ENCODE data around the gene PHLDB1.
"Not testable (repeated sequence)": the region's sequence is repeated elsewhere in the genome, so short reads cannot be mapped to it uniquely, and the experiment has no call there.

The PHLDB1 gene

GRCh38 chr11:118662401-118663271 lies 55.2 kb downstream of the PHLDB1 start:
- H3K27ac Mint-ChIP-seq (ENCODE audit: low read depth): no peak overlapping the region
- no peak overlapping the region for H3K4me3 Mint-ChIP-seq
- peaks cover 6% of the 10 kb centered on the region for H3K4me1 Mint-ChIP-seq
- H3K27me3 Mint-ChIP-seq: no peaks in the 10 kb centered on the region
- no peak for ATAC-seq (replicated peaks; ENCODE audit: extremely low read depth, poor library complexity, severe bottlenecking)
- no peak for DNase-seq (ENCODE audit: low spot score in 2 of 2)
- no peaks in the 10 kb centered on the region for H3K9me3 Mint-ChIP-seq
- H3K36me3 Mint-ChIP-seq (ENCODE audit: insufficient read depth): no peaks in the 10 kb centered on the region

- Mint-ChIP-seq H3K36me3 (ENCODE audit: insufficient read depth) (no peaks in the 10 kb centered on the region), H3K27me3 (no peaks in the 10 kb centered on the region), H3K4me1 (peaks cover 6% of the 10 kb centered on the region), H3K9me3 (no peaks in the 10 kb centered on the region), H3K4me3 (no peak overlapping the region), H3K27ac (ENCODE audit: low read depth) (no peak overlapping the region)
- no peak for ATAC-seq (replicated peaks; ENCODE audit: extremely low read depth, poor library complexity, severe bottlenecking)
- DNase-seq (ENCODE audit: low spot score in 2 of 2): no peak
Measured at GRCh38 chr11:118663381-118663780, 56.0 kb downstream of the PHLDB1 start.

- Mint-ChIP-seq H3K27me3 (peaks cover 4% of the 10 kb centered on the region), H3K4me3 (no peak overlapping the region), H3K9me3 (no peaks in the 10 kb centered on the region), H3K36me3 (ENCODE audit: insufficient read depth) (no peaks in the 10 kb centered on the region), H3K27ac (ENCODE audit: low read depth) (no peak overlapping the region), H3K4me1 (peaks cover 6% of the 10 kb centered on the region)
- ATAC-seq (replicated peaks; ENCODE audit: extremely low read depth, poor library complexity, severe bottlenecking) (no peak), DNase-seq (ENCODE audit: low spot score in 2 of 2) (no peak)
Measured at GRCh38 chr11:118663902-118664301, 56.5 kb downstream of the PHLDB1 start.

- H3K4me1 Mint-ChIP-seq: no peaks in the 10 kb centered on the region
- peaks cover 3% of the 10 kb centered on the region for H3K9me3 Mint-ChIP-seq
- no peak for ATAC-seq (replicated peaks; ENCODE audit: extremely low read depth, poor library complexity, severe bottlenecking)
- no peak for DNase-seq (ENCODE audit: low spot score in 2 of 2)
- H3K27ac Mint-ChIP-seq (ENCODE audit: low read depth): no peak overlapping the region
- no peaks in the 10 kb centered on the region for H3K36me3 Mint-ChIP-seq (ENCODE audit: insufficient read depth)
- H3K27me3 Mint-ChIP-seq: peaks cover 26% of the 10 kb centered on the region
- H3K4me3 Mint-ChIP-seq: no peak overlapping the region
Measured at GRCh38 chr11:118666371-118666770, 59.0 kb downstream of the PHLDB1 start.

GRCh38 chr11:118670063-118670462 lies 62.6 kb downstream of the PHLDB1 start:
- peaks cover 6% of the 10 kb centered on the region for H3K9me3 Mint-ChIP-seq
- ATAC-seq (replicated peaks; ENCODE audit: extremely low read depth, poor library complexity, severe bottlenecking): no peak
- DNase-seq (ENCODE audit: low spot score in 2 of 2): no peak
- H3K27me3 Mint-ChIP-seq: peaks cover 33% of the 10 kb centered on the region
- no peak overlapping the region for H3K4me3 Mint-ChIP-seq
- no peaks in the 10 kb centered on the region for H3K36me3 Mint-ChIP-seq (ENCODE audit: insufficient read depth)
- H3K27ac Mint-ChIP-seq (ENCODE audit: low read depth): no peak overlapping the region
- H3K4me1 Mint-ChIP-seq: no peaks in the 10 kb centered on the region

- no peak for ATAC-seq (replicated peaks; ENCODE audit: extremely low read depth, poor library complexity, severe bottlenecking)
Measured at GRCh38 chr11:118671254-118671653, 63.8 kb downstream of the PHLDB1 start.

GRCh38 chr11:118672846-118673245 lies 65.4 kb downstream of the PHLDB1 start:
- DNase-seq (ENCODE audit: low spot score in 2 of 2): no peak
- no peak overlapping the region for H3K27ac Mint-ChIP-seq (ENCODE audit: low read depth)
- H3K4me3 Mint-ChIP-seq: no peak overlapping the region
- H3K36me3 Mint-ChIP-seq (ENCODE audit: insufficient read depth): no peaks in the 10 kb centered on the region
- H3K4me1 Mint-ChIP-seq: no peaks in the 10 kb centered on the region
- no peak for ATAC-seq (replicated peaks; ENCODE audit: extremely low read depth, poor library complexity, severe bottlenecking)
- H3K27me3 Mint-ChIP-seq: peaks cover 33% of the 10 kb centered on the region
- H3K9me3 Mint-ChIP-seq: peaks cover 6% of the 10 kb centered on the region

More at GRCh38 chr11:118671254-118671653, 63.8 kb downstream of the PHLDB1 start:
- no peaks in the 10 kb centered on the region for H3K36me3 Mint-ChIP-seq (ENCODE audit: insufficient read depth)
- H3K4me3 Mint-ChIP-seq: no peak overlapping the region
- no peak for DNase-seq (ENCODE audit: low spot score in 2 of 2)
- H3K9me3 Mint-ChIP-seq: peaks cover 6% of the 10 kb centered on the region
- H3K27me3 Mint-ChIP-seq: peaks cover 33% of the 10 kb centered on the region
- no peak overlapping the region for H3K27ac Mint-ChIP-seq (ENCODE audit: low read depth)
- H3K4me1 Mint-ChIP-seq: no peaks in the 10 kb centered on the region

GRCh38 chr11:118673361-118674081 lies 66.1 kb downstream of the PHLDB1 start:
- no peak for DNase-seq (ENCODE audit: low spot score in 2 of 2)
- peaks cover 6% of the 10 kb centered on the region for H3K9me3 Mint-ChIP-seq
- no peak for ATAC-seq (replicated peaks; ENCODE audit: extremely low read depth, poor library complexity, severe bottlenecking)
- H3K27me3 Mint-ChIP-seq: peaks cover 33% of the 10 kb centered on the region
- H3K27ac Mint-ChIP-seq (ENCODE audit: low read depth): no peak overlapping the region
- H3K4me3 Mint-ChIP-seq: no peak overlapping the region
- no peaks in the 10 kb centered on the region for H3K4me1 Mint-ChIP-seq
- H3K36me3 Mint-ChIP-seq (ENCODE audit: insufficient read depth): no peaks in the 10 kb centered on the region

- Mint-ChIP-seq H3K27me3 (peaks cover 27% of the 10 kb centered on the region), H3K4me3 (no peak overlapping the region), H3K9me3 (peaks cover 6% of the 10 kb centered on the region), H3K36me3 (ENCODE audit: insufficient read depth) (no peaks in the 10 kb centered on the region), H3K27ac (ENCODE audit: low read depth) (no peak overlapping the region), H3K4me1 (no peaks in the 10 kb centered on the region)
- DNase-seq (ENCODE audit: low spot score in 2 of 2) (no peak), ATAC-seq (replicated peaks; ENCODE audit: extremely low read depth, poor library complexity, severe bottlenecking) (no peak)
Measured at GRCh38 chr11:118674082-118674435, 66.6 kb downstream of the PHLDB1 start.

- H3K27ac Mint-ChIP-seq (ENCODE audit: low read depth): no peak overlapping the region
- no peaks in the 10 kb centered on the region for H3K27me3 Mint-ChIP-seq
- no peaks in the 10 kb centered on the region for H3K4me1 Mint-ChIP-seq
- no peaks in the 10 kb centered on the region for H3K9me3 Mint-ChIP-seq
- H3K36me3 Mint-ChIP-seq (ENCODE audit: insufficient read depth): peaks cover 2% of the 10 kb centered on the region
- no peak for DNase-seq (ENCODE audit: low spot score in 2 of 2)
- no peak for ATAC-seq (replicated peaks; ENCODE audit: extremely low read depth, poor library complexity, severe bottlenecking)
- H3K4me3 Mint-ChIP-seq: no peak overlapping the region
Measured at GRCh38 chr11:118677977-118678376, 70.6 kb downstream of the PHLDB1 start.

- H3K4me1 Mint-ChIP-seq; H3K36me3 Mint-ChIP-seq (ENCODE audit: insufficient read depth); H3K4me3 Mint-ChIP-seq; H3K9me3 Mint-ChIP-seq; ATAC-seq (replicated peaks; ENCODE audit: extremely low read depth, poor library complexity, severe bottlenecking); H3K27ac Mint-ChIP-seq (ENCODE audit: low read depth); H3K27me3 Mint-ChIP-seq; DNase-seq (ENCODE audit: low spot score in 2 of 2): not testable (repeated sequence)
Measured at GRCh38 chr11:118678908-118679307, 71.5 kb downstream of the PHLDB1 start.

- no peak for ATAC-seq (replicated peaks; ENCODE audit: extremely low read depth, poor library complexity, severe bottlenecking)
- H3K4me3 Mint-ChIP-seq: no peak within 1 kb of the TSS
Measured at GRCh38 chr11:118679483-118679882, 72.1 kb downstream of the PHLDB1 start, which contains the start of gene TREH. Gene TREH (minus strand): TSS chr11:118679650. CDS start chr11:118679627, 23 bp downstream.

GRCh38 chr11:118682372-118682771 lies 75.0 kb downstream of the PHLDB1 start:
- Mint-ChIP-seq H3K36me3 (ENCODE audit: insufficient read depth) (peaks cover 2% of the 10 kb centered on the region), H3K9me3 (no peaks in the 10 kb centered on the region), H3K4me1 (no peaks in the 10 kb centered on the region), H3K4me3 (no peak overlapping the region), H3K27ac (ENCODE audit: low read depth) (no peak overlapping the region), H3K27me3 (no peaks in the 10 kb centered on the region)
- DNase-seq (ENCODE audit: low spot score in 2 of 2): no peak
- no peak for ATAC-seq (replicated peaks; ENCODE audit: extremely low read depth, poor library complexity, severe bottlenecking)

More at GRCh38 chr11:118679483-118679882, 72.1 kb downstream of the PHLDB1 start, which contains the start of gene TREH:
- Mint-ChIP-seq H3K27ac (ENCODE audit: low read depth) (no peak within 1 kb of the TSS), H3K9me3 (no peaks in the 10 kb centered on the region), H3K36me3 (ENCODE audit: insufficient read depth) (peaks cover 2% of the 10 kb centered on the region), H3K27me3 (no peaks in the 10 kb centered on the region), H3K4me1 (no peaks in the 10 kb centered on the region)
- DNase-seq (ENCODE audit: low spot score in 2 of 2): no peak
